ENCODE measurements around the gene AMOTL2.

GRCh38 chr3:134368751-134369105 is 5.5 kb downstream of the AMOTL2 start:
- TF ChIP-seq, protein P1, sequence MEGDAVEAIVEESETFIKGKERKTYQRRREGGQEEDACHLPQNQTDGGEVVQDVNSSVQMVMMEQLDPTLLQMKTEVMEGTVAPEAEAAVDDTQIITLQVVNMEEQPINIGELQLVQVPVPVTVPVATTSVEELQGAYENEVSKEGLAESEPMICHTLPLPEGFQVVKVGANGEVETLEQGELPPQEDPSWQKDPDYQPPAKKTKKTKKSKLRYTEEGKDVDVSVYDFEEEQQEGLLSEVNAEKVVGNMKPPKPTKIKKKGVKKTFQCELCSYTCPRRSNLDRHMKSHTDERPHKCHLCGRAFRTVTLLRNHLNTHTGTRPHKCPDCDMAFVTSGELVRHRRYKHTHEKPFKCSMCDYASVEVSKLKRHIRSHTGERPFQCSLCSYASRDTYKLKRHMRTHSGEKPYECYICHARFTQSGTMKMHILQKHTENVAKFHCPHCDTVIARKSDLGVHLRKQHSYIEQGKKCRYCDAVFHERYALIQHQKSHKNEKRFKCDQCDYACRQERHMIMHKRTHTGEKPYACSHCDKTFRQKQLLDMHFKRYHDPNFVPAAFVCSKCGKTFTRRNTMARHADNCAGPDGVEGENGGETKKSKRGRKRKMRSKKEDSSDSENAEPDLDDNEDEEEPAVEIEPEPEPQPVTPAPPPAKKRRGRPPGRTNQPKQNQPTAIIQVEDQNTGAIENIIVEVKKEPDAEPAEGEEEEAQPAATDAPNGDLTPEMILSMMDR (IDR thresholded peaks at IDR 0.05 in 4 of 5, conservative IDR thresholded peaks at IDR 0.05 in 1 of 5) = no peak
- no peak for TF ChIP-seq POLR2A (IDR thresholded peaks at IDR 0.05)
